ENCODE data around the gene FABP3. TPM values are rescaled to one million over a fixed set of nuclear protein-coding genes. Genes with fewer than 3 reads are reported as not detected.

FABP3 gene
- total RNA-seq, 1 donor from 2014 or later = 4.6 TPM

GRCh38 chr1:31380181-31380580 lies 7.3 kb upstream of the FABP3 start:
- Mint-ChIP-seq H3K27ac (no peak overlapping the region), H3K36me3 (no peaks in the 10 kb centered on the region), H3K27me3 (ENCODE audit: low read depth) (no peaks in the 10 kb centered on the region)

DNA sequence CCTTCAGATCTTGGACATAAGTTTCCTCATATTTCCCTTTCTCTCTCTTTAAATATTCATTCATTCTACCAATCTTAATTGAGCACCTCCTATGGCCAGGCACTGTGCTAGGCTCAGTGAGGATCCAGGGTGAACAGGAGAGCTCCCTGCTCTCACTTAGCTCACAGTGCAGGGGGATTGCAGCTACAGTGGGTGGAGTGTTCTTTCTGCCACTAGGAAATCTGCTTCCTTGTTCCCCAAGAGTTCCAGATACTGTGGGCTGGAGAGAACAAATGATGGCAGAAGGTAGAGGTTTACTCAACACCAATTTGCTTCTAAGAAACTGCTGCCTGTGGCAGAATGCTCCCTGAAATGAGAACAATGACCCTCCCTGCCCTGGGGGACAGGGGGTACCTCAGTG lies 5.1 kb upstream of the FABP3 start:
- DNase-seq (ENCODE audit: low spot score in 2 of 2, unreplicated experiment in 2 of 2) = no peak
- H3K9me3 Mint-ChIP-seq = no peaks in the 10 kb centered on the region
- H3K27me3 Mint-ChIP-seq (ENCODE audit: low read depth) = no peaks in the 10 kb centered on the region
- peaks cover 23% of the 10 kb centered on the region for H3K4me1 Mint-ChIP-seq
- no peak for TF ChIP-seq CTCF (IDR thresholded peaks at IDR 0.05; ENCODE audit: unreplicated experiment)
- H3K4me3 Mint-ChIP-seq = no peak overlapping the region
- peak overlapping the region; percentile 35 for H3K27ac Mint-ChIP-seq
- H3K36me3 Mint-ChIP-seq = no peaks in the 10 kb centered on the region

More at GRCh38 chr1:31380181-31380580, 7.3 kb upstream of the FABP3 start:
- no peak for TF ChIP-seq CTCF (IDR thresholded peaks at IDR 0.05; ENCODE audit: unreplicated experiment)
- peaks cover 14% of the 10 kb centered on the region for H3K4me1 Mint-ChIP-seq
- no peak overlapping the region for H3K4me3 Mint-ChIP-seq
- DNase-seq (ENCODE audit: low spot score in 2 of 2, unreplicated experiment in 2 of 2) = no peak
- H3K9me3 Mint-ChIP-seq = no peaks in the 10 kb centered on the region

DNA sequence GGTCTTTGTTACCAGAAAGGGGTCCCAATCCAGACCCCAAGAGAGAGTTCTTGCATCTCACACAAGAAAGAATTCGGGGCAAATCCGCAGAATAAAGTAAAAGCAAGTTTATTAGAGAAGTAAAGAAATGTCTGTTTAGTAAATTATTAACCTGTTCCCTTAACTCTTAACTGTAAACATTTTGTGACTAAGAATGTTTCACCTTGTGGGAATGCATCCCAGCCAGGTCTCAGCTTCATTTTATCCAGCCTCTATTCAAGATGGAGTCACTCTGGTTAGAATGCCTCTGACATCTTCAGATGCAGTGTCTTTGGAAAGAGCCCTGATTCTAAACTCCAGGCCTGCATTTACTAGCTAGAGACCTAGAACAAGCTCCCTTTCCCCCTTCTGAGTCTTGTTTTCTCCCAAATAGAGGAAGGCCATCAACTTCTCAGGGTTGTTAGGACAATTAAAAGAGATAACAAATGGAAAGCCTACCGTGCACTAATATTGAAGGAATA lies 4.5 kb upstream of the FABP3 start:
- H3K27me3 Mint-ChIP-seq (ENCODE audit: low read depth) = no peaks in the 10 kb centered on the region
- H3K27ac Mint-ChIP-seq = no peak overlapping the region
- H3K4me3 Mint-ChIP-seq = no peak overlapping the region
- no peaks in the 10 kb centered on the region for H3K36me3 Mint-ChIP-seq
- peaks cover 25% of the 10 kb centered on the region for H3K4me1 Mint-ChIP-seq
- H3K9me3 Mint-ChIP-seq = no peaks in the 10 kb centered on the region
- no peak for TF ChIP-seq CTCF (IDR thresholded peaks at IDR 0.05; ENCODE audit: unreplicated experiment)
- DNase-seq (ENCODE audit: low spot score in 2 of 2, unreplicated experiment in 2 of 2) = no peak

- no peaks in the 10 kb centered on the region for H3K9me3 Mint-ChIP-seq
- no peak for TF ChIP-seq CTCF (IDR thresholded peaks at IDR 0.05; ENCODE audit: unreplicated experiment)
- H3K36me3 Mint-ChIP-seq = no peaks in the 10 kb centered on the region
- no peak for DNase-seq (ENCODE audit: low spot score in 2 of 2, unreplicated experiment in 2 of 2)
- H3K4me3 Mint-ChIP-seq = no peak overlapping the region
- H3K4me1 Mint-ChIP-seq = peaks cover 24% of the 10 kb centered on the region
- peak overlapping the region; percentile 30 for H3K27ac Mint-ChIP-seq
- H3K27me3 Mint-ChIP-seq (ENCODE audit: low read depth) = no peaks in the 10 kb centered on the region
Measured at GRCh38 chr1:31376375-31377134, 3.7 kb upstream of the FABP3 start.

DNA sequence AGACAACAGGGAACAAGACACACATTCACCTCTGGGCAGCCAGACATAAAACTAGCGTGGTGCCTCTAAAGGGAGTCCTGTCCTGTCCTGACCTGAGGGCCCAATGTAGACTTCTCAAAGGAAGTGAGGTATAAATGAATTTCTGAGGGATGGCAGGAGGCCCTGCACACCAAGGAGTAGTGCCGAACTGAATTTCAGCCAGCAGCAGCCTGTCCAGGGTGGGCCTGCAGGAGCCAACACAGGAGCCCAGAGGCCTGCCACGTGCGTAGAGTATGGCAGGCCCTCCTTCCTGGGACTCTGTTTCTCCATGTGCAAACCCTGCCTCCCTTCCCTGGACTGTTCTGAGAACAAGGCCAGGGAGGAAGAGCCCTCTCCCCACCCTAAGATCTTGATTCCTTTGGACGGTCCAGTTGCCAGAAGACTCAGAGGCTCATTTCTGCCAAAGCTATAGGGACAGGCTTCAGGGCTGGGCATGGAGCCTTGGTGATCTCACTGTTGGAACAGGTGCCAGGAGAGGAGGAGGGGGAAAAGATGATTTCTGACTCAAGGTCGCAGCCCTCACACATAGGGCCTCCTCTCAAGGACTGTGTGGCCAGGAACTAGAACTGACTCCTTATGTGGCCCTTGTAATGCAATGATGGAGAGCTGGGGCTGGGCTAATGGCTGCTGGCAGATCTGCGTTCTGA lies 1.8 kb upstream of the FABP3 start:
- Mint-ChIP-seq H3K9me3 (no peaks in the 10 kb centered on the region), H3K27ac (peak overlapping the region; percentile 34)
- no peak for TF ChIP-seq CTCF (IDR thresholded peaks at IDR 0.05; ENCODE audit: unreplicated experiment)

More for the DNA sequence above, 1.8 kb upstream of the FABP3 start:
- Mint-ChIP-seq H3K4me1 (peaks cover 28% of the 10 kb centered on the region), H3K36me3 (no peaks in the 10 kb centered on the region), H3K4me3 (peak overlapping the region; percentile 77), H3K27me3 (ENCODE audit: low read depth) (no peaks in the 10 kb centered on the region)
- no peak for DNase-seq (ENCODE audit: low spot score in 2 of 2, unreplicated experiment in 2 of 2)
